Gastrocnemius medialis (tissue), 4 donors: ENCODE data around the gene ACADL.

Source experiments
- CTCF ChIP-seq, 5 experiments: fragments of 450-650 bp in 3 of 5; fragments of 200-600 bp in 2 of 5; sonication (generic) in 2 of 5; IDR thresholded peaks in 4 of 5; conservative IDR thresholded peaks in 1 of 5; 1 replicate in 4 of 5; 2 replicates in 1 of 5; pipeline ENCODE4 v1.5.1; 2016 to 2019; ENCODE audit warnings: antibody characterized with exemption in 5 of 5, mild to moderate bottlenecking in 3 of 5, moderate library complexity in 3 of 5
- POLR2A ChIP-seq, 2 donors: fragments of 450-650 bp; IDR thresholded peaks; one replicate each; pipeline ENCODE4 v1.6.1; 2017; ENCODE audit warnings: antibody characterized with exemption in 2 of 2, mild to moderate bottlenecking in 2 of 2, moderate library complexity in 2 of 2

GRCh38 chr2:210159059-210159458, 66.2 kb downstream of the ACADL start:
- TF ChIP-seq CTCF (IDR thresholded peaks at IDR 0.05 in 4 of 5, conservative IDR thresholded peaks at IDR 0.05 in 1 of 5) (no peak), POLR2A (IDR thresholded peaks at IDR 0.05) (no peak)
